Measurements from ENCODE around the gene FAS. TPM values are rescaled to one million over a fixed set of nuclear protein-coding genes. Genes with fewer than 3 reads are reported as not detected.

FAS gene
- total RNA-seq, 1 experiment from 2014 or later, result 9.3 TPM

- Histone ChIP-seq H3K79me2 (ENCODE audit: insufficient read depth, low read length) (no peaks in the 10 kb centered on the region), H3K9me2 (ENCODE audit: insufficient read depth) (no peaks in the 10 kb centered on the region), H3K4me3 (replicated peaks in 1 of 2; ENCODE audit: low read depth in 1 of 2, low read length in 2 of 2) (no peak overlapping the region), H2AFZ (ENCODE audit: low read depth, low read length, poor library complexity, severe bottlenecking) (no peak overlapping the region), H3K27me3 (ENCODE audit: insufficient read depth, low read length) (no peaks in the 10 kb centered on the region), H3K4me1 (ENCODE audit: control insufficient read depth in 1 of 2, insufficient read depth in 2 of 2, low read length in 2 of 2) (peaks cover 3 to 4% of the 10 kb centered on the region in 2 experiments; a peak in 2 of 4 replicates), H3K36me3 (ENCODE audit: control insufficient read depth in 1 of 2, insufficient read depth in 2 of 2, low read length in 2 of 2) (no peaks in the 10 kb centered on the region), H3K9ac (ENCODE audit: low read length) (no peak overlapping the region), H3K4me2 (ENCODE audit: low read length) (no peak overlapping the region), H4K20me1 (ENCODE audit: insufficient read depth) (no peaks in the 10 kb centered on the region), H3K27ac (ENCODE audit: low read depth, low read length) (no peak overlapping the region), H3K9me3 (ENCODE audit: control insufficient read depth in 1 of 2, insufficient read depth in 1 of 2, low read depth in 1 of 2, low read length in 2 of 2) (no peaks in the 10 kb centered on the region)
- POLR2A ChIA-PET, result no interaction called here
- CTCF ChIA-PET, result no interaction called here
- RAD21 ChIA-PET (ENCODE audit: low non-redundant PET in 1 of 2, low total read pairs in 2 of 2, uncharacterized antibody in 2 of 2, unreplicated experiment in 2 of 2), result no interaction called here
- DNase-seq (ENCODE audit: low read depth, low spot score) (no peak), ATAC-seq (no peak)
- BruUV-seq (replicated peaks), result no TSS peak
- intact Hi-C loops (cut with micrococcal nuclease), result no loop called here
- TF ChIP-seq SP1 (IDR thresholded peaks at IDR 0.05; ENCODE audit: low read depth), result no peak
- TF ChIP-seq, protein P1, sequence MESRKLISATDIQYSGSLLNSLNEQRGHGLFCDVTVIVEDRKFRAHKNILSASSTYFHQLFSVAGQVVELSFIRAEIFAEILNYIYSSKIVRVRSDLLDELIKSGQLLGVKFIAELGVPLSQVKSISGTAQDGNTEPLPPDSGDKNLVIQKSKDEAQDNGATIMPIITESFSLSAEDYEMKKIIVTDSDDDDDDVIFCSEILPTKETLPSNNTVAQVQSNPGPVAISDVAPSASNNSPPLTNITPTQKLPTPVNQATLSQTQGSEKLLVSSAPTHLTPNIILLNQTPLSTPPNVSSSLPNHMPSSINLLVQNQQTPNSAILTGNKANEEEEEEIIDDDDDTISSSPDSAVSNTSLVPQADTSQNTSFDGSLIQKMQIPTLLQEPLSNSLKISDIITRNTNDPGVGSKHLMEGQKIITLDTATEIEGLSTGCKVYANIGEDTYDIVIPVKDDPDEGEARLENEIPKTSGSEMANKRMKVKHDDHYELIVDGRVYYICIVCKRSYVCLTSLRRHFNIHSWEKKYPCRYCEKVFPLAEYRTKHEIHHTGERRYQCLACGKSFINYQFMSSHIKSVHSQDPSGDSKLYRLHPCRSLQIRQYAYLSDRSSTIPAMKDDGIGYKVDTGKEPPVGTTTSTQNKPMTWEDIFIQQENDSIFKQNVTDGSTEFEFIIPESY (IDR thresholded peaks at IDR 0.05; ENCODE audit: extremely low read depth, insufficient replicate concordance, low read length), result no peak
- TF ChIP-seq FOSL1 (IDR thresholded peaks at IDR 0.05; ENCODE audit: low read depth), result no peak
- TF ChIP-seq TCF7L2 (IDR thresholded peaks at IDR 0.05; ENCODE audit: borderline replicate concordance, extremely low read depth, insufficient read depth, insufficient read length), result no peak
- no peak for TF ChIP-seq ZNF274 (IDR thresholded peaks at IDR 0.05; ENCODE audit: low read depth, low read length)
- TF ChIP-seq, protein P2, sequence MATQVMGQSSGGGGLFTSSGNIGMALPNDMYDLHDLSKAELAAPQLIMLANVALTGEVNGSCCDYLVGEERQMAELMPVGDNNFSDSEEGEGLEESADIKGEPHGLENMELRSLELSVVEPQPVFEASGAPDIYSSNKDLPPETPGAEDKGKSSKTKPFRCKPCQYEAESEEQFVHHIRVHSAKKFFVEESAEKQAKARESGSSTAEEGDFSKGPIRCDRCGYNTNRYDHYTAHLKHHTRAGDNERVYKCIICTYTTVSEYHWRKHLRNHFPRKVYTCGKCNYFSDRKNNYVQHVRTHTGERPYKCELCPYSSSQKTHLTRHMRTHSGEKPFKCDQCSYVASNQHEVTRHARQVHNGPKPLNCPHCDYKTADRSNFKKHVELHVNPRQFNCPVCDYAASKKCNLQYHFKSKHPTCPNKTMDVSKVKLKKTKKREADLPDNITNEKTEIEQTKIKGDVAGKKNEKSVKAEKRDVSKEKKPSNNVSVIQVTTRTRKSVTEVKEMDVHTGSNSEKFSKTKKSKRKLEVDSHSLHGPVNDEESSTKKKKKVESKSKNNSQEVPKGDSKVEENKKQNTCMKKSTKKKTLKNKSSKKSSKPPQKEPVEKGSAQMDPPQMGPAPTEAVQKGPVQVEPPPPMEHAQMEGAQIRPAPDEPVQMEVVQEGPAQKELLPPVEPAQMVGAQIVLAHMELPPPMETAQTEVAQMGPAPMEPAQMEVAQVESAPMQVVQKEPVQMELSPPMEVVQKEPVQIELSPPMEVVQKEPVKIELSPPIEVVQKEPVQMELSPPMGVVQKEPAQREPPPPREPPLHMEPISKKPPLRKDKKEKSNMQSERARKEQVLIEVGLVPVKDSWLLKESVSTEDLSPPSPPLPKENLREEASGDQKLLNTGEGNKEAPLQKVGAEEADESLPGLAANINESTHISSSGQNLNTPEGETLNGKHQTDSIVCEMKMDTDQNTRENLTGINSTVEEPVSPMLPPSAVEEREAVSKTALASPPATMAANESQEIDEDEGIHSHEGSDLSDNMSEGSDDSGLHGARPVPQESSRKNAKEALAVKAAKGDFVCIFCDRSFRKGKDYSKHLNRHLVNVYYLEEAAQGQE (IDR thresholded peaks at IDR 0.05; ENCODE audit: low read depth), result no peak
- no peak for TF ChIP-seq RAD21 (IDR thresholded peaks at IDR 0.05; ENCODE audit: low read depth)
- TF ChIP-seq ATF3 (IDR thresholded peaks at IDR 0.05), result no peak
These were observed 10.4 kb upstream of the FAS start for GRCh38 chr10:88980247-88980646.

Measured in HCT116 (cell line).